ENCODE measurements around the gene TLE4.

GRCh38 chr9:79763671-79764285 is 192.0 kb downstream of the TLE4 start:
- no peak for TF ChIP-seq POLR2A (IDR thresholded peaks at IDR 0.05; ENCODE audit: low read length)
- no peak for TF ChIP-seq GATA1 (IDR thresholded peaks at IDR 0.05; ENCODE audit: low read depth, low read length)

All from erythroblast (primary cell).